Testis (tissue), 3 donors: ENCODE data around the gene OPRL1. TPM values are rescaled to one million over a fixed set of nuclear protein-coding genes. Genes with fewer than 3 reads are reported as not detected.
A peak's percentile ranks its signal among the peaks of the same experiment; 100 is the strongest.

Experiments
- DNase-seq: peaks from one replicate; pipeline ENCODE4 v3.0.0-alpha.2; 2019
- H3K27ac ChIP-seq, 2 donors: fragments of 200-600 bp; sonication (generic); one replicate each; pipeline ENCODE4 v1.5.1; 2019
- H3K27me3 ChIP-seq: fragments of 200-600 bp; sonication (generic); one replicate; pipeline ENCODE4 v1.5.1; 2019
- H3K36me3 ChIP-seq: fragments of 200-600 bp; sonication (generic); one replicate; pipeline ENCODE4 v1.5.1; 2017; ENCODE audit warnings: low read depth; ENCODE audit errors: missing control alignments
- H3K4me1 ChIP-seq: fragments of 200-600 bp; sonication (generic); one replicate; pipeline ENCODE4 v1.5.1; 2019
- H3K4me3 ChIP-seq, 2 donors: fragments of 200-600 bp; sonication (generic); one replicate each; pipeline ENCODE4 v1.5.1; 2017 to 2019
- H3K9me3 ChIP-seq: fragments of 200-600 bp; sonication (generic); one replicate; pipeline ENCODE4 v1.5.1; 2017
- CTCF ChIP-seq, 3 experiments: fragments of 450-650 bp in 2 of 3; fragments of 200-600 bp in 1 of 3; sonication (generic) in 1 of 3; IDR thresholded peaks; one replicate each; pipeline ENCODE4 v1.5.1; 2016 to 2019; ENCODE audit warnings: antibody characterized with exemption in 3 of 3, mild to moderate bottlenecking in 2 of 3, moderate library complexity in 1 of 3
- POLR2A ChIP-seq: fragments of 450-650 bp; IDR thresholded peaks from one replicate; pipeline ENCODE4 v1.6.1; 2017; ENCODE audit warnings: antibody characterized with exemption, mild to moderate bottlenecking, moderate library complexity
- WGBS, 2 donors: methylation state at CpG; one replicate each; pipeline ENCODE4 v1.1.5; 2018; 5-methylcytosine and 5-hydroxymethylcytosine counted together
- intact Hi-C: fragments of 100-400 bp; cut with DNase I; formaldehyde crosslinking; loops from one replicate; pipeline ENCODE4 v1.15.1; 2023; ENCODE audit warnings: low total_unique reads
- polyA plus RNA-seq: library from polyadenylated mRNA; stranded (reverse); fragments of 350-450 nt; fragmentation: Illumina TruSeq; extraction: RNeasy Lipid Tissue Mini Kit (QIAGEN cat#74804); gene quantifications from one replicate; pipeline ENCODE4 v1.2.3, GENCODE V29; 2014; ENCODE audit warnings: low read depth, low replicate concordance; ENCODE audit not compliant: insufficient read depth
- total RNA-seq, 2 donors: library from RNA; depleted of rRNA; stranded (reverse); fragments of >200 nt; gene quantifications; one replicate each; pipeline ENCODE4 v1.2.3, GENCODE V29; 2016

Gene OPRL1
- total and polyA plus RNA-seq, 3 donors from 2014 or later: 6.0 to 9.4 (median 7.7) TPM

GRCh38 chr20:64082820-64083377 lies 3.0 kb downstream of the OPRL1 start:
- Histone ChIP-seq H3K36me3 (no peaks in the 10 kb centered on the region), H3K27ac (no peak overlapping the region), H3K4me3 (peak overlapping the region; percentile 47 to 64), H3K27me3 (no peaks in the 10 kb centered on the region), H3K9me3 (no peaks in the 10 kb centered on the region), H3K4me1 (peaks cover 27% of the 10 kb centered on the region)
- intact Hi-C loops: no loop called here
- no peak for DNase-seq
- TF ChIP-seq CTCF (IDR thresholded peaks at IDR 0.05): no peak
- no peak for TF ChIP-seq POLR2A
- 22 to 28% methylated on average over 5 to 13 of the region's 13 CpGs for WGBS, 2 donors

- intact Hi-C loops: no loop called here
- WGBS, 2 donors: 0% methylated on average over 25 of the region's 52 CpGs; no CpG with 5 or more reads in 1 of the 2 donors
- H3K36me3 ChIP-seq: no peaks in the 10 kb centered on the region
- no peaks in the 10 kb centered on the region for H3K9me3 ChIP-seq
- H3K4me1 ChIP-seq: peaks cover 27% of the 10 kb centered on the region
- no peak overlapping the region for H3K27ac ChIP-seq
- H3K4me3 ChIP-seq: peak overlapping the region; percentile 47 to 64
- DNase-seq: peak; percentile 79
- H3K27me3 ChIP-seq: no peaks in the 10 kb centered on the region
- TF ChIP-seq CTCF (IDR thresholded peaks at IDR 0.05) (peak in 2 of 3 experiments; percentile 50 to 65), POLR2A (no peak)
Observed at GRCh38 chr20:64083378-64083803, 3.5 kb downstream of the OPRL1 start.

- H3K36me3 ChIP-seq: no peaks in the 10 kb centered on the region
- WGBS, 2 donors: 2 to 3% methylated on average over 22 to 74 of the region's 86 CpGs
- H3K27me3 ChIP-seq: no peaks in the 10 kb centered on the region
- no peak for TF ChIP-seq CTCF (IDR thresholded peaks at IDR 0.05)
- no peak for TF ChIP-seq POLR2A
- peak within 1 kb of the TSS; percentile 47 to 64 for H3K4me3 ChIP-seq
- peaks cover 22% of the 10 kb centered on the region for H3K4me1 ChIP-seq
- H3K27ac ChIP-seq: no peak within 1 kb of the TSS
- intact Hi-C loops: no loop called here
- no peaks in the 10 kb centered on the region for H3K9me3 ChIP-seq
- no peak for DNase-seq
Observed at GRCh38 chr20:64083804-64084684, 4.2 kb downstream of the OPRL1 start, which contains the start of gene LKAAEAR1. TSS of gene LKAAEAR1 (minus strand) at chr20:64084398. CDS start at chr20:64084219, 179 bp downstream.

- no peak overlapping the region for H3K27ac ChIP-seq
- no peaks in the 10 kb centered on the region for H3K9me3 ChIP-seq
- H3K27me3 ChIP-seq: no peaks in the 10 kb centered on the region
- WGBS, 2 donors: 10 to 12% methylated on average over 2 to 23 of the region's 23 CpGs
- intact Hi-C loops: no loop called here
- TF ChIP-seq POLR2A (no peak), CTCF (IDR thresholded peaks at IDR 0.05) (no peak)
- peaks cover 18% of the 10 kb centered on the region for H3K4me1 ChIP-seq
- no peak for DNase-seq
- no peaks in the 10 kb centered on the region for H3K36me3 ChIP-seq
- peak overlapping the region in 1 of 2 donors; percentile 64 for H3K4me3 ChIP-seq
Observed at GRCh38 chr20:64084685-64085152, 4.8 kb downstream of the OPRL1 start.
